Panc1 (cell line): ENCODE data around the gene AHRR. TPM values are rescaled to one million over a fixed set of nuclear protein-coding genes. Genes with fewer than 3 reads are reported as not detected.

Experiments
- ATAC-seq: fragments of 200-7000 bp; cut with Tn5 transposase; 2 replicates; pipeline ENCODE4 v1.9.1; 2020; ENCODE audit warnings: mild to moderate bottlenecking, moderate library complexity
- BruUV-seq: library from RNA; stranded (reverse); fragments of 400-500 nt; replicated peaks from 2 replicates; lab custom pipeline; 2021; lab: Mats Ljungman, UMichigan
- CTCF ChIA-PET: fragments of 300-600 bp; sonication (Branson Sonifier 250); formaldehyde crosslinking; loops from one replicate; lab custom pipeline; 2022; ENCODE audit warnings: antibody characterized with exemption; lab: Charles Lee
- POLR2A ChIA-PET: fragments of 300-600 bp; sonication (Branson Sonifier 250); formaldehyde crosslinking; loops from one replicate; lab custom pipeline; 2022; ENCODE audit warnings: antibody characterized with exemption; lab: Charles Lee
- DNase-seq: peaks from one replicate; pipeline ENCODE4 v3.0.0-alpha.2; 2010; ENCODE audit warnings: low read depth, low spot score
- H3K27ac ChIP-seq: 2 replicates; pipeline ENCODE4 v1.5.1; 2011; ENCODE audit warnings: mild to moderate bottlenecking, low read length, inconsistent platforms
- H3K27me3 ChIP-seq: fragments of 200-500 bp; sonication (Bioruptor generic); 2 replicates; pipeline ENCODE4 v1.6.0; 2014; ENCODE audit warnings: low read length, inconsistent platforms; ENCODE audit not compliant: control insufficient read depth, insufficient read depth
- H3K36me3 ChIP-seq: fragments of 200-500 bp; sonication (Bioruptor generic); 2 replicates; pipeline ENCODE4 v1.5.1; 2014; ENCODE audit warnings: inconsistent platforms, mild to moderate bottlenecking, low read length, moderate library complexity; ENCODE audit not compliant: control insufficient read depth, insufficient read depth
- H3K4me1 ChIP-seq: 2 replicates; pipeline ENCODE4 v1.5.1; 2011; ENCODE audit warnings: inconsistent platforms, mild to moderate bottlenecking, low read length, moderate library complexity; ENCODE audit not compliant: control insufficient read depth, insufficient read depth
- H3K4me3 ChIP-seq, 2 experiments: 2 replicates each; pipeline ENCODE4 v1.5.1; 2011 to 2012; ENCODE audit warnings: low read depth in 2 of 2, low read length in 2 of 2, mild to moderate bottlenecking in 2 of 2, inconsistent platforms in 1 of 2, moderate library complexity in 1 of 2
- H3K9me3 ChIP-seq: fragments of 200-500 bp; sonication (Bioruptor generic); 2 replicates; pipeline ENCODE4 v1.5.1; 2014; ENCODE audit warnings: low read depth, mild to moderate bottlenecking, inconsistent platforms, low read length, moderate library complexity; ENCODE audit not compliant: control insufficient read depth, insufficient read depth
- POLR2AphosphoS5 ChIP-seq: IDR thresholded peaks from 2 replicates; pipeline ENCODE4 v1.6.1; 2012; ENCODE audit warnings: mild to moderate bottlenecking, low read depth, low read length, moderate library complexity
- REST ChIP-seq, 2 experiments: IDR thresholded peaks; 2 replicates each; pipeline ENCODE4 v1.6.1; 2011 to 2012; ENCODE audit warnings: low read depth in 2 of 2, control low read depth in 1 of 2, low read length in 1 of 2, mild to moderate bottlenecking in 1 of 2, moderate library complexity in 1 of 2; ENCODE audit not compliant: insufficient read depth in 1 of 2
- SIN3A ChIP-seq: IDR thresholded peaks from 2 replicates; pipeline ENCODE4 v1.6.1; 2012; ENCODE audit warnings: low read depth, mild to moderate bottlenecking, low read length, moderate library complexity, borderline replicate concordance; ENCODE audit not compliant: insufficient read depth
- TCF7L2 ChIP-seq: IDR thresholded peaks from 2 replicates; pipeline ENCODE4 v1.6.1; 2011; ENCODE audit warnings: mild to moderate bottlenecking, low read depth, low read length, inconsistent platforms
- in situ Hi-C: cut with HindIII; loops from 2 replicates; pipeline ENCODE4 v1.10.0; 2016; ENCODE audit warnings: low sequenced_read_pairs, low pct_unique_long_range_greater_than_20kb
- intact Hi-C: fragments of 100-400 bp; cut with micrococcal nuclease; formaldehyde crosslinking; loops from one replicate; pipeline ENCODE4 v1.10.0; 2022; ENCODE audit not compliant: unreplicated experiment
- total RNA-seq: library from RNA; stranded (reverse); gene quantifications from one replicate; pipeline ENCODE4 v1.2.1, GENCODE V29; 2021; ENCODE audit not compliant: unreplicated experiment
- TF ChIP-seq, protein P1 (sequence below): fragments of 450-650 bp; IDR thresholded peaks from 2 replicates; pipeline ENCODE4 v1.5.1; 2017; ENCODE audit warnings: mild to moderate bottlenecking

The AHRR gene
- total RNA-seq, 1 experiment from 2014 or later, result 23.6 TPM

DNA sequence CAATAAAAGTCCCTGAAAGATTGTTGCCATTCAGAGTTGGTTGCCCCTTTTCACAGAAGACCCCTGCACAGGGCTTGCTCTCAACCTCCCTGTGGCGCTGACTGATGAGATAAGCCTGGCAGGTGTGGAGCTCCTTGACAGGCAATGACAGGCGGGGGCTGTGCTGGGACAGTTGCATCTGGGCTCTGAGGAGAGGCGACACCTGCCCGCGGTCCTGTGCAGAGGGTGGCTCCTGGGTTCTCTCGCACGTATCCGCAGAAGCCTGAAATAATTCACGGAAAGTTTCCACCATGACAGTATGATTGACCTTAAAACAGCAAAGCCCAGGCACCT lies 101.7 kb downstream of the AHRR start:
- Histone ChIP-seq H3K27ac (no peak overlapping the region), H3K4me1 (no peaks in the 10 kb centered on the region), H3K36me3 (no peaks in the 10 kb centered on the region), H3K9me3 (no peaks in the 10 kb centered on the region), H3K4me3 (no peak overlapping the region), H3K27me3 (no peaks in the 10 kb centered on the region)
- in situ Hi-C loops, result no loop called here
- no TSS peak for BruUV-seq
- ChIA-PET POLR2A (no interaction called here), CTCF (no interaction called here)
- TF ChIP-seq, protein P1, sequence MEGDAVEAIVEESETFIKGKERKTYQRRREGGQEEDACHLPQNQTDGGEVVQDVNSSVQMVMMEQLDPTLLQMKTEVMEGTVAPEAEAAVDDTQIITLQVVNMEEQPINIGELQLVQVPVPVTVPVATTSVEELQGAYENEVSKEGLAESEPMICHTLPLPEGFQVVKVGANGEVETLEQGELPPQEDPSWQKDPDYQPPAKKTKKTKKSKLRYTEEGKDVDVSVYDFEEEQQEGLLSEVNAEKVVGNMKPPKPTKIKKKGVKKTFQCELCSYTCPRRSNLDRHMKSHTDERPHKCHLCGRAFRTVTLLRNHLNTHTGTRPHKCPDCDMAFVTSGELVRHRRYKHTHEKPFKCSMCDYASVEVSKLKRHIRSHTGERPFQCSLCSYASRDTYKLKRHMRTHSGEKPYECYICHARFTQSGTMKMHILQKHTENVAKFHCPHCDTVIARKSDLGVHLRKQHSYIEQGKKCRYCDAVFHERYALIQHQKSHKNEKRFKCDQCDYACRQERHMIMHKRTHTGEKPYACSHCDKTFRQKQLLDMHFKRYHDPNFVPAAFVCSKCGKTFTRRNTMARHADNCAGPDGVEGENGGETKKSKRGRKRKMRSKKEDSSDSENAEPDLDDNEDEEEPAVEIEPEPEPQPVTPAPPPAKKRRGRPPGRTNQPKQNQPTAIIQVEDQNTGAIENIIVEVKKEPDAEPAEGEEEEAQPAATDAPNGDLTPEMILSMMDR, result no peak
- no peak for TF ChIP-seq REST (IDR thresholded peaks at IDR 0.05; ENCODE audit: insufficient read depth in 1 of 2, low read depth in 2 of 2, low read length in 1 of 2)
- TF ChIP-seq TCF7L2, result no peak
- no peak for TF ChIP-seq SIN3A
- no peak for TF ChIP-seq POLR2AphosphoS5
- intact Hi-C loops, result no loop called here
- DNase-seq, result no peak
- ATAC-seq, result no peak

DNA sequence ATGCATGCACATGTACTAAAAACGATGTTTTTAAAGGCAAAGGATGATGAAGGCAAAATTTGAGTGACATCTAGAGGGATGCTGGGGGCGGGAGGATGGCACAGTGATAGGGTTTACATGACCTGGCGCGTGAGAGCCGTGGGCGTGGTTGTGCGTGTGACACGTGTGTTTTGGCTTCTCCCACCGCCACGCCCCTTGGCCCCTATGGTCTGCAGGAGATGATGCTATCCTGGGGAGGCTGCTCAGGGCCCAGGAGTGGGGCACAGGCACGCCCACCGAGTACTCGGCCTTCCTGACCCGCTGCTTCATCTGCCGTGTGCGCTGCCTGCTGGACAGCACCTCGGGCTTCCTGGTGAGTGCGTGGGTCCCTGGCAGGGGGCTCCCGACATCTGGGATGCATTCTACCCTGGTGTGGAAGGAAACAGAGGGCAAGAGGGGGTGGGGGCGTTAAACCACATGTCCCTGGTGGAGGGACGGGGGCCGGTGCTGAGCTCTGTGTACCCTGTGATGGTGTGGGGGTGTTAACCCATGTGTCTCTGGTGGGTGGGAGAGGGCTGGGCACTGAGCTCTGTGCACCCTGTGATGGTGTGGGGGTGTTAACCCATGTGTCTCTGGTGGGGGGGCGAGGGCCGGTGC lies 102.2 kb downstream of the AHRR start:
- POLR2A ChIA-PET, result no interaction called here
- no peaks in the 10 kb centered on the region for H3K36me3 ChIP-seq
- no peaks in the 10 kb centered on the region for H3K27me3 ChIP-seq
- DNase-seq, result no peak
- ATAC-seq, result no peak
- no TSS peak for BruUV-seq
- H3K27ac ChIP-seq, result no peak overlapping the region
- H3K9me3 ChIP-seq, result no peaks in the 10 kb centered on the region
- no peaks in the 10 kb centered on the region for H3K4me1 ChIP-seq
- no peak overlapping the region for H3K4me3 ChIP-seq
- CTCF ChIA-PET, result no interaction called here
- intact Hi-C loops (no loop called here), in situ Hi-C loops (no loop called here)
- no peak for TF ChIP-seq SIN3A
- TF ChIP-seq, protein P1, result no peak
- TF ChIP-seq REST (IDR thresholded peaks at IDR 0.05; ENCODE audit: insufficient read depth in 1 of 2, low read depth in 2 of 2, low read length in 1 of 2), result no peak
- TF ChIP-seq POLR2AphosphoS5, result no peak
- TF ChIP-seq TCF7L2, result no peak
